ES-I3 (cell line): ENCODE results near the gene CALHM3.

Experiments used
- H3K36me3 ChIP-seq: 2 replicates; pipeline ENCODE4 v1.6.1; 2013; ENCODE audit warnings: mild to moderate bottlenecking, low read length, control low read depth, moderate library complexity; ENCODE audit not compliant: insufficient read depth
- H3K4me1 ChIP-seq: 2 replicates; pipeline ENCODE4 v1.6.1; 2013; ENCODE audit warnings: mild to moderate bottlenecking, control low read depth, low read length; ENCODE audit not compliant: insufficient read depth
- H3K9ac ChIP-seq: 2 replicates; pipeline ENCODE4 v1.6.1; 2013; ENCODE audit warnings: low read depth, mild to moderate bottlenecking, low read length, moderate library complexity
- H3K9me3 ChIP-seq: 2 replicates; pipeline ENCODE4 v1.6.1; 2013; ENCODE audit warnings: mild to moderate bottlenecking, low read length, moderate library complexity; ENCODE audit not compliant: control insufficient read depth, insufficient read depth

CALHM3 gene

GRCh38 chr10:103444478-103444877, 34.6 kb downstream of the CALHM3 start:
- Histone ChIP-seq H3K9me3 (no peaks in the 10 kb centered on the region; the same call in 1 of the 2 replicates), H3K9ac (no peak overlapping the region), H3K36me3 (peaks cover 35% of the 10 kb centered on the region), H3K4me1 (no peaks in the 10 kb centered on the region)

GRCh38 chr10:103443475-103444185, 35.4 kb downstream of the CALHM3 start:
- Histone ChIP-seq H3K36me3 (peaks cover 42% of the 10 kb centered on the region), H3K9ac (no peak overlapping the region), H3K9me3 (no peaks in the 10 kb centered on the region; the same call in 1 of the 2 replicates), H3K4me1 (no peaks in the 10 kb centered on the region)

- no peaks in the 10 kb centered on the region for H3K4me1 ChIP-seq
- peaks cover 46% of the 10 kb centered on the region for H3K36me3 ChIP-seq
- no peaks in the 10 kb centered on the region; the same call in 1 of the 2 replicates for H3K9me3 ChIP-seq
- H3K9ac ChIP-seq, result no peak overlapping the region
Observed at GRCh38 chr10:103442031-103442461, 37.0 kb downstream of the CALHM3 start.

- H3K9me3 ChIP-seq, result no peaks in the 10 kb centered on the region; the same call in 1 of the 2 replicates
- H3K36me3 ChIP-seq, result peaks cover 49% of the 10 kb centered on the region
- H3K4me1 ChIP-seq, result no peaks in the 10 kb centered on the region
- H3K9ac ChIP-seq, result no peak overlapping the region
Observed at GRCh38 chr10:103441611-103442010, 37.4 kb downstream of the CALHM3 start.

- no peaks in the 10 kb centered on the region; the same call in 1 of the 2 replicates for H3K9me3 ChIP-seq
- peaks cover 52% of the 10 kb centered on the region for H3K36me3 ChIP-seq
- no peak overlapping the region for H3K9ac ChIP-seq
- H3K4me1 ChIP-seq, result no peaks in the 10 kb centered on the region
Observed at GRCh38 chr10:103441206-103441605, 37.8 kb downstream of the CALHM3 start.

GRCh38 chr10:103440416-103440815, 38.6 kb downstream of the CALHM3 start:
- Histone ChIP-seq H3K36me3 (peaks cover 54% of the 10 kb centered on the region), H3K9ac (no peak overlapping the region), H3K9me3 (no peaks in the 10 kb centered on the region; the same call in 1 of the 2 replicates), H3K4me1 (no peaks in the 10 kb centered on the region)

- Histone ChIP-seq H3K9me3 (no peaks in the 10 kb centered on the region; the same call in 1 of the 2 replicates), H3K4me1 (no peaks in the 10 kb centered on the region), H3K36me3 (peaks cover 52% of the 10 kb centered on the region), H3K9ac (no peak overlapping the region)
Observed at GRCh38 chr10:103439776-103440175, 39.3 kb downstream of the CALHM3 start.

GRCh38 chr10:103433858-103434257, 45.2 kb downstream of the CALHM3 start:
- Histone ChIP-seq H3K36me3 (peaks cover 49% of the 10 kb centered on the region), H3K9ac (no peak overlapping the region), H3K9me3 (no peaks in the 10 kb centered on the region), H3K4me1 (no peaks in the 10 kb centered on the region)

- Histone ChIP-seq H3K4me1 (no peaks in the 10 kb centered on the region), H3K36me3 (peaks cover 45% of the 10 kb centered on the region), H3K9ac (no peak overlapping the region), H3K9me3 (no peaks in the 10 kb centered on the region)
Observed at GRCh38 chr10:103431902-103432301, 47.1 kb downstream of the CALHM3 start.

- Histone ChIP-seq H3K36me3 (peaks cover 37% of the 10 kb centered on the region), H3K4me1 (no peaks in the 10 kb centered on the region), H3K9ac (no peak overlapping the region), H3K9me3 (no peaks in the 10 kb centered on the region)
Observed at GRCh38 chr10:103429647-103430046, 49.4 kb downstream of the CALHM3 start.

- no peaks in the 10 kb centered on the region for H3K9me3 ChIP-seq
- no peaks in the 10 kb centered on the region for H3K4me1 ChIP-seq
- no peak overlapping the region for H3K9ac ChIP-seq
- H3K36me3 ChIP-seq, result peaks cover 40% of the 10 kb centered on the region
Observed at GRCh38 chr10:103428989-103429643, 49.9 kb downstream of the CALHM3 start.

GRCh38 chr10:103427866-103428265, 51.2 kb downstream of the CALHM3 start:
- no peaks in the 10 kb centered on the region for H3K9me3 ChIP-seq
- peaks cover 38% of the 10 kb centered on the region for H3K36me3 ChIP-seq
- H3K4me1 ChIP-seq, result no peaks in the 10 kb centered on the region
- no peak overlapping the region for H3K9ac ChIP-seq

GRCh38 chr10:103423748-103424147, 55.3 kb downstream of the CALHM3 start:
- Histone ChIP-seq H3K9me3 (no peaks in the 10 kb centered on the region), H3K9ac (no peak overlapping the region), H3K36me3 (peaks cover 39% of the 10 kb centered on the region), H3K4me1 (no peaks in the 10 kb centered on the region)
